A673 (cell line): ENCODE measurements around the gene SEC14L3. TPM values are rescaled to one million over a fixed set of nuclear protein-coding genes. Genes with fewer than 3 reads are reported as not detected.

ENCODE experiments used
- BruUV-seq: library from RNA; stranded (reverse); fragments of 400-500 nt; replicated peaks from 2 replicates; lab custom pipeline; 2021; lab: Mats Ljungman, UMichigan
- CTCF ChIA-PET: fragments of 300-600 bp; sonication (Branson Sonifier 250); formaldehyde crosslinking; loops from one replicate; lab custom pipeline; 2022; ENCODE audit warnings: antibody characterized with exemption; lab: Charles Lee
- POLR2A ChIA-PET: fragments of 300-600 bp; sonication (Branson Sonifier 250); formaldehyde crosslinking; loops from one replicate; lab custom pipeline; 2022; ENCODE audit warnings: antibody characterized with exemption; ENCODE audit not compliant: low non-redundant PET; lab: Charles Lee
- DNase-seq: peaks from one replicate; pipeline ENCODE4 v3.0.0-alpha.2; 2015; ENCODE audit warnings: low spot score
- H3K27ac ChIP-seq: fragments of 200-600 bp; sonication (generic); 2 replicates; pipeline ENCODE4 v1.5.1; 2016; ENCODE audit warnings: mixed run types, low read depth, mild to moderate bottlenecking, mixed read lengths, antibody characterized with exemption, low read length; ENCODE audit not compliant: poor library complexity, severe bottlenecking
- H3K27me3 ChIP-seq: fragments of 200-600 bp; sonication (generic); replicated peaks from 2 replicates; pipeline ENCODE4 v1.6.1; 2017; ENCODE audit warnings: mixed run types, low read depth, mild to moderate bottlenecking, mixed read lengths, antibody characterized with exemption, low read length; ENCODE audit not compliant: insufficient read depth, poor library complexity
- H3K36me3 ChIP-seq: fragments of 200-600 bp; sonication (generic); 2 replicates; pipeline ENCODE4 v1.6.1; 2016; ENCODE audit warnings: mixed run types, mild to moderate bottlenecking, mixed read lengths, antibody characterized with exemption, low read length; ENCODE audit not compliant: insufficient read depth, poor library complexity, severe bottlenecking
- H3K4me1 ChIP-seq: fragments of 200-600 bp; sonication (generic); 2 replicates; pipeline ENCODE4 v1.6.1; 2017; ENCODE audit warnings: mixed run types, mild to moderate bottlenecking, mixed read lengths, antibody characterized with exemption, low read length; ENCODE audit not compliant: insufficient read depth, poor library complexity, severe bottlenecking
- H3K4me3 ChIP-seq: fragments of 200-600 bp; sonication (generic); 2 replicates; pipeline ENCODE4 v1.5.1; 2016; ENCODE audit warnings: low read depth, mixed run types, mild to moderate bottlenecking, mixed read lengths, low read length; ENCODE audit not compliant: poor library complexity, severe bottlenecking
- H3K9me3 ChIP-seq: fragments of 200-600 bp; sonication (generic); 2 replicates; pipeline ENCODE4 v1.6.1; 2016; ENCODE audit warnings: mixed run types, low read depth, mild to moderate bottlenecking, mixed read lengths, antibody characterized with exemption, low read length; ENCODE audit not compliant: poor library complexity, severe bottlenecking
- EZH2 ChIP-seq: fragments of 200-600 bp; sonication (generic); IDR thresholded peaks from 2 replicates; pipeline ENCODE4 v1.6.1; 2017; ENCODE audit warnings: borderline replicate concordance, low read depth, mild to moderate bottlenecking, mixed read lengths, antibody characterized with exemption, low read length; ENCODE audit not compliant: poor library complexity, severe bottlenecking
- intact Hi-C: fragments of 100-400 bp; cut with micrococcal nuclease; formaldehyde crosslinking; loops from one replicate; pipeline ENCODE4 v1.10.0; 2022; ENCODE audit not compliant: unreplicated experiment
- total RNA-seq: library from RNA; stranded (reverse); gene quantifications from 2 replicates; pipeline ENCODE4 v1.2.3, GENCODE V29; 2021
- TF ChIP-seq, protein P1 (sequence below): fragments of 300-800, 200-600 bp; sonication (generic); conservative IDR thresholded peaks from 2 replicates; pipeline ENCODE4 v1.5.1; 2017; ENCODE audit warnings: low read depth, mild to moderate bottlenecking, antibody characterized with exemption, low read length, moderate library complexity, mixed read lengths

Gene SEC14L3
- total RNA-seq, 1 experiment from 2014 or later = not detected

DNA sequence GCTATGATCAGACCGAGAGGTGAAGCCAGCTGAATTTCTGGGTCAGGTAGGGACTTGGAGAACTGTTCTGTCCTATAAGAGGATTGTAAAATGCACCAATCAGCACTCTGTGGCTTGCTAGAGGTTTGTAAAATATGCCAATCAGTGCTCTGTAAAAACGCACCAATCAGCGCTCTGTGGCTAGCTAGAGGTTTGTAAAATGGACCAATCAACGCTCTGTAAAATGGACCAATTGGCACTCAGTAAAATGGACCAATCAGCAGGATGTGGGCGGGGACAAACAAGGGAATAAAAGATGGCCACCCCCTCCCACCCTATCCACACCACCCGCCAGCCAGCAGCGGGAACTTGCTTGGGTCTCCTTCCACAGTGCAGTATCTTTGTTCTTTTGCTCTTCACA, 40.1 kb upstream of the SEC14L3 start:
- no peak for DNase-seq
- no peak overlapping the region for H3K27ac ChIP-seq
- TF ChIP-seq EZH2 = no peak
- TF ChIP-seq, protein P1, sequence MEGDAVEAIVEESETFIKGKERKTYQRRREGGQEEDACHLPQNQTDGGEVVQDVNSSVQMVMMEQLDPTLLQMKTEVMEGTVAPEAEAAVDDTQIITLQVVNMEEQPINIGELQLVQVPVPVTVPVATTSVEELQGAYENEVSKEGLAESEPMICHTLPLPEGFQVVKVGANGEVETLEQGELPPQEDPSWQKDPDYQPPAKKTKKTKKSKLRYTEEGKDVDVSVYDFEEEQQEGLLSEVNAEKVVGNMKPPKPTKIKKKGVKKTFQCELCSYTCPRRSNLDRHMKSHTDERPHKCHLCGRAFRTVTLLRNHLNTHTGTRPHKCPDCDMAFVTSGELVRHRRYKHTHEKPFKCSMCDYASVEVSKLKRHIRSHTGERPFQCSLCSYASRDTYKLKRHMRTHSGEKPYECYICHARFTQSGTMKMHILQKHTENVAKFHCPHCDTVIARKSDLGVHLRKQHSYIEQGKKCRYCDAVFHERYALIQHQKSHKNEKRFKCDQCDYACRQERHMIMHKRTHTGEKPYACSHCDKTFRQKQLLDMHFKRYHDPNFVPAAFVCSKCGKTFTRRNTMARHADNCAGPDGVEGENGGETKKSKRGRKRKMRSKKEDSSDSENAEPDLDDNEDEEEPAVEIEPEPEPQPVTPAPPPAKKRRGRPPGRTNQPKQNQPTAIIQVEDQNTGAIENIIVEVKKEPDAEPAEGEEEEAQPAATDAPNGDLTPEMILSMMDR = no peak
- H3K36me3 ChIP-seq = no peaks in the 10 kb centered on the region
- POLR2A ChIA-PET = no interaction called here
- no peak overlapping the region for H3K4me3 ChIP-seq
- H3K4me1 ChIP-seq = no peaks in the 10 kb centered on the region
- intact Hi-C loops = no loop called here
- CTCF ChIA-PET = no interaction called here
- H3K27me3 ChIP-seq = no peaks in the 10 kb centered on the region
- no TSS peak for BruUV-seq
- no peaks in the 10 kb centered on the region for H3K9me3 ChIP-seq

DNA sequence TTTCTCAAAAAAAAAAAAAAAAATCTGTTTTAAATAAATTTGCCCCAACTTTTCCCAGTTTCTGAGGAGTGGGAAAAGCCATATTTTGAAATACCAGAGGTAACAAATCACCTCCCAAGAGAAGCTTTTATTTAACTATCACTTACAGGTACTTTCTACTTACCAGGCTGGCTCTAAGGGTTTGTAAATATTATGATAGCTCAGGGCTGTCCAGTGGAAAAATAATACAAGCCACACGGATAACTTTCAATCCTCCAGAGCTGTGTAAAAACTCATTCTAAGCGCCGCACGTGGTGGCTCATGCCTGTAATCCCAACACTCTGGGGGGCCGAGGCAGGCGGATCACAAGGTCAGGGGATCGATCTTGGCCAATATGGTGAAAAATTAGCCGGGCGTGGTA, 39.3 kb upstream of the SEC14L3 start:
- BruUV-seq = no TSS peak
- H3K9me3 ChIP-seq = no peaks in the 10 kb centered on the region
- no peaks in the 10 kb centered on the region for H3K36me3 ChIP-seq
- POLR2A ChIA-PET = no interaction called here
- H3K27me3 ChIP-seq = no peaks in the 10 kb centered on the region
- CTCF ChIA-PET = no interaction called here
- H3K4me3 ChIP-seq = no peak overlapping the region
- no peak for DNase-seq
- intact Hi-C loops = no loop called here
- TF ChIP-seq, protein P1 = no peak
- TF ChIP-seq EZH2 = no peak
- no peak overlapping the region for H3K27ac ChIP-seq
- H3K4me1 ChIP-seq = no peaks in the 10 kb centered on the region

DNA sequence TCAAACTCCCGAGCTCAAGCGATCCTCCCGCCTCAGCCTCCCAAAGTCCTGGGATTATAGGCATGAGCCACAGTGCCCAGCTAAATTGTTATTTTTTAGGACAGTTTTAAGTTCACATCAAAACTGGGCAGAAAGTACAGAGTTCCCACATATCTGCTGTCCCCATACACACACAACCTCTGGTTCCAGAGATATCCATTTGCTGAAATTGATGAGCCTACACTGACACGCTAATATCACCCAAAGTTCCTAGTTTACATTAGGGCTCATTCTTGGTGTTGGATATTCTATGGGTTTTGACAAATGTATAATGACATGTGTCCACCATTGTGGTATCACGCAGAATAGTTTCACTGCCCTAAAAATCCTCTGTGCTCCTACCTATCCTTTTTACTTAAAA, 36.4 kb upstream of the SEC14L3 start:
- no peaks in the 10 kb centered on the region for H3K36me3 ChIP-seq
- BruUV-seq = no TSS peak
- intact Hi-C loops = no loop called here
- H3K9me3 ChIP-seq = no peaks in the 10 kb centered on the region
- no peak for DNase-seq
- ChIA-PET POLR2A (no interaction called here), CTCF (interaction anchor here (0.5 kb wide), 1 partner anchor 96 kb away, joined by 3 read pairs; no protein-coding TSS in a partner anchor)
- H3K27ac ChIP-seq = no peak overlapping the region
- TF ChIP-seq, protein P1 = no peak
- TF ChIP-seq EZH2 = no peak
- no peaks in the 10 kb centered on the region for H3K4me1 ChIP-seq
- peaks cover 12% of the 10 kb centered on the region for H3K27me3 ChIP-seq
- H3K4me3 ChIP-seq = no peak overlapping the region
